Gastrocnemius medialis (tissue), 4 donors: ENCODE results near the gene MAP7.

Experiments used
- POLR2A ChIP-seq, 2 donors: fragments of 450-650 bp; IDR thresholded peaks; one replicate each; pipeline ENCODE4 v1.6.1; 2017; ENCODE audit warnings: antibody characterized with exemption in 2 of 2, mild to moderate bottlenecking in 2 of 2, moderate library complexity in 2 of 2
- TF ChIP-seq, protein P1 (sequence below), 5 experiments: fragments of 450-650 bp in 3 of 5; fragments of 200-600 bp in 2 of 5; sonication (generic) in 2 of 5; IDR thresholded peaks in 4 of 5; conservative IDR thresholded peaks in 1 of 5; 1 replicate in 4 of 5; 2 replicates in 1 of 5; pipeline ENCODE4 v1.5.1; 2016 to 2019; ENCODE audit warnings: antibody characterized with exemption in 5 of 5, mild to moderate bottlenecking in 3 of 5, moderate library complexity in 3 of 5

DNA sequence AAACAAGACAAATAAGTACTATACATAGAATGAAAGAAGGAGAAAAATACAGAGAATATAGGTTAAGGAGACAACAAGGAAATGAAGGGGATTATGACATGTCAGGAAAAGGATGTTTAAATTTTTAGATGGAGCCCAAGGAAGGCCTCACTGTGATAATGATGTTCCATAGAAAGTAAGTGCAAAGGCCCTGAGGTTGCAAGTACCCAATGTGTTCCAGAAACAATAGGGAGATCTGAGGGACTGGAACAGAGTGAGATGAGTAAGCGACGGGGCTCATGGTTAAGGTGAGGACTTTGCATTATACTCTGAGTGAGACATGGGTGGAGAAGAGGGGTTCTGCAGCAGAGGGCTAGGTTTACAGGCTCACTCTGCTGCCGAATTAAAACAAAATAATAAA lies 137.8 kb downstream of the MAP7 start:
- TF ChIP-seq, protein P1, sequence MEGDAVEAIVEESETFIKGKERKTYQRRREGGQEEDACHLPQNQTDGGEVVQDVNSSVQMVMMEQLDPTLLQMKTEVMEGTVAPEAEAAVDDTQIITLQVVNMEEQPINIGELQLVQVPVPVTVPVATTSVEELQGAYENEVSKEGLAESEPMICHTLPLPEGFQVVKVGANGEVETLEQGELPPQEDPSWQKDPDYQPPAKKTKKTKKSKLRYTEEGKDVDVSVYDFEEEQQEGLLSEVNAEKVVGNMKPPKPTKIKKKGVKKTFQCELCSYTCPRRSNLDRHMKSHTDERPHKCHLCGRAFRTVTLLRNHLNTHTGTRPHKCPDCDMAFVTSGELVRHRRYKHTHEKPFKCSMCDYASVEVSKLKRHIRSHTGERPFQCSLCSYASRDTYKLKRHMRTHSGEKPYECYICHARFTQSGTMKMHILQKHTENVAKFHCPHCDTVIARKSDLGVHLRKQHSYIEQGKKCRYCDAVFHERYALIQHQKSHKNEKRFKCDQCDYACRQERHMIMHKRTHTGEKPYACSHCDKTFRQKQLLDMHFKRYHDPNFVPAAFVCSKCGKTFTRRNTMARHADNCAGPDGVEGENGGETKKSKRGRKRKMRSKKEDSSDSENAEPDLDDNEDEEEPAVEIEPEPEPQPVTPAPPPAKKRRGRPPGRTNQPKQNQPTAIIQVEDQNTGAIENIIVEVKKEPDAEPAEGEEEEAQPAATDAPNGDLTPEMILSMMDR (IDR thresholded peaks at IDR 0.05 in 4 of 5, conservative IDR thresholded peaks at IDR 0.05 in 1 of 5) = no peak
- TF ChIP-seq POLR2A (IDR thresholded peaks at IDR 0.05) = no peak
